ENCODE data around the gene PCDHGA8. TPM values are rescaled to one million over a fixed set of nuclear protein-coding genes. Genes with fewer than 3 reads are reported as not detected.
"Not testable (repeated sequence)": the region's sequence is repeated elsewhere in the genome, so short reads cannot be mapped to it uniquely, and the experiment has no call there.

The PCDHGA8 gene
- total RNA-seq, 1 experiment from 2014 or later = 0.28 TPM

GRCh38 chr5:141427783-141428426 is 35.5 kb downstream of the PCDHGA8 start:
- Mint-ChIP-seq H3K27me3 (ENCODE audit: insufficient read depth, unreplicated experiment) (no peaks in the 10 kb centered on the region), H3K4me3 (ENCODE audit: unreplicated experiment) (no peak overlapping the region), H3K27ac (ENCODE audit: low read depth, unreplicated experiment) (no peak overlapping the region), H3K4me1 (ENCODE audit: insufficient read depth, unreplicated experiment) (no peaks in the 10 kb centered on the region), H3K9me3 (ENCODE audit: unreplicated experiment) (peaks cover 45% of the 10 kb centered on the region), H3K36me3 (ENCODE audit: insufficient read depth, unreplicated experiment) (no peaks in the 10 kb centered on the region)
- intact Hi-C loops (cut with micrococcal nuclease) = no loop called here
- CTCF ChIA-PET = no interaction called here
- no peak for DNase-seq (ENCODE audit: unreplicated experiment)
- TF ChIP-seq CTCF (IDR thresholded peaks at IDR 0.05; ENCODE audit: unreplicated experiment) = no peak
- no TSS peak for BruUV-seq (replicated peaks)
- POLR2A ChIA-PET = interaction anchor here (1.2 kb wide), 1 partner anchor 10 kb away, joined by 4 read pairs; no protein-coding TSS in a partner anchor

- TF ChIP-seq CTCF (IDR thresholded peaks at IDR 0.05; ENCODE audit: unreplicated experiment) = peak; percentile 30
- BruUV-seq (replicated peaks) = no TSS peak
- H3K4me3 Mint-ChIP-seq (ENCODE audit: unreplicated experiment) = peak within 1 kb of the TSS; percentile 19
- DNase-seq (ENCODE audit: unreplicated experiment) = peak; percentile 89
- H3K4me1 Mint-ChIP-seq (ENCODE audit: insufficient read depth, unreplicated experiment) = no peaks in the 10 kb centered on the region
- ChIA-PET CTCF (interaction anchor here (0.5 to 1.4 kb wide), 9 partner anchors 8 to 244 kb away, joined by 3 to 9 read pairs (median 3); partner anchors contain the start of genes PCDHGA11, PCDHGB7 and PCDHGC3), POLR2A (interaction anchor here (0.7 to 1.0 kb wide), 3 partner anchors 9 to 46 kb away, joined by 3 read pairs; no protein-coding TSS in a partner anchor)
- no peak within 1 kb of the TSS for H3K27ac Mint-ChIP-seq (ENCODE audit: low read depth, unreplicated experiment)
- intact Hi-C loops (cut with micrococcal nuclease) = loop anchor here (1.0 kb wide), 1 partner anchor 94 kb away; no protein-coding TSS in a partner anchor
- H3K27me3 Mint-ChIP-seq (ENCODE audit: insufficient read depth, unreplicated experiment) = no peaks in the 10 kb centered on the region
- H3K36me3 Mint-ChIP-seq (ENCODE audit: insufficient read depth, unreplicated experiment) = no peaks in the 10 kb centered on the region
- peaks cover 58% of the 10 kb centered on the region for H3K9me3 Mint-ChIP-seq (ENCODE audit: unreplicated experiment)
These were observed 38.1 kb downstream of the PCDHGA8 start, which contains the start of gene PCDHGA12 for GRCh38 chr5:141430332-141431113. Gene PCDHGA12 (plus strand): TSS chr5:141430507. CDS start chr5:141430760, 253 bp downstream.

- ChIA-PET POLR2A (no interaction called here), CTCF (interaction anchor here (0.5 to 1.4 kb wide), 5 partner anchors 8 to 208 kb away, joined by 3 to 4 read pairs (median 3); no protein-coding TSS in a partner anchor)
- DNase-seq (ENCODE audit: unreplicated experiment) = no peak
- Mint-ChIP-seq H3K9me3 (ENCODE audit: unreplicated experiment) (peaks cover 52% of the 10 kb centered on the region), H3K36me3 (ENCODE audit: insufficient read depth, unreplicated experiment) (no peaks in the 10 kb centered on the region), H3K27me3 (ENCODE audit: insufficient read depth, unreplicated experiment) (no peaks in the 10 kb centered on the region), H3K27ac (ENCODE audit: low read depth, unreplicated experiment) (no peak overlapping the region), H3K4me3 (ENCODE audit: unreplicated experiment) (no peak overlapping the region), H3K4me1 (ENCODE audit: insufficient read depth, unreplicated experiment) (no peaks in the 10 kb centered on the region)
- TF ChIP-seq CTCF (IDR thresholded peaks at IDR 0.05; ENCODE audit: unreplicated experiment) = no peak
- no TSS peak for BruUV-seq (replicated peaks)
- intact Hi-C loops (cut with micrococcal nuclease) = no loop called here
These were observed 38.9 kb downstream of the PCDHGA8 start for GRCh38 chr5:141431286-141431685.

- H3K27ac Mint-ChIP-seq (ENCODE audit: low read depth, unreplicated experiment); BruUV-seq (replicated peaks); H3K27me3 Mint-ChIP-seq (ENCODE audit: insufficient read depth, unreplicated experiment); intact Hi-C loops (cut with micrococcal nuclease); H3K36me3 Mint-ChIP-seq (ENCODE audit: insufficient read depth, unreplicated experiment); DNase-seq (ENCODE audit: unreplicated experiment); H3K4me3 Mint-ChIP-seq (ENCODE audit: unreplicated experiment); POLR2A ChIA-PET; H3K4me1 Mint-ChIP-seq (ENCODE audit: insufficient read depth, unreplicated experiment): not testable (repeated sequence)
- CTCF ChIA-PET = interaction anchor here (0.7 kb wide), 2 partner anchors 19 to 48 kb away, joined by 3 read pairs; no protein-coding TSS in a partner anchor
- peaks cover 42% of the 10 kb centered on the region for H3K9me3 Mint-ChIP-seq (ENCODE audit: unreplicated experiment)
These were observed 39.9 kb downstream of the PCDHGA8 start for GRCh38 chr5:141432308-141432707.

GRCh38 chr5:141432726-141433125 is 40.3 kb downstream of the PCDHGA8 start:
- H3K36me3 Mint-ChIP-seq (ENCODE audit: insufficient read depth, unreplicated experiment); DNase-seq (ENCODE audit: unreplicated experiment); POLR2A ChIA-PET; H3K27ac Mint-ChIP-seq (ENCODE audit: low read depth, unreplicated experiment); H3K27me3 Mint-ChIP-seq (ENCODE audit: insufficient read depth, unreplicated experiment); BruUV-seq (replicated peaks); intact Hi-C loops (cut with micrococcal nuclease); H3K4me1 Mint-ChIP-seq (ENCODE audit: insufficient read depth, unreplicated experiment); H3K4me3 Mint-ChIP-seq (ENCODE audit: unreplicated experiment): not testable (repeated sequence)
- H3K9me3 Mint-ChIP-seq (ENCODE audit: unreplicated experiment) = peaks cover 42% of the 10 kb centered on the region
- CTCF ChIA-PET = interaction anchor here (0.7 kb wide), 1 partner anchor 19 kb away, joined by 3 read pairs; no protein-coding TSS in a partner anchor
